ENCODE results near the gene RAD54L2.

The RAD54L2 gene

DNA sequence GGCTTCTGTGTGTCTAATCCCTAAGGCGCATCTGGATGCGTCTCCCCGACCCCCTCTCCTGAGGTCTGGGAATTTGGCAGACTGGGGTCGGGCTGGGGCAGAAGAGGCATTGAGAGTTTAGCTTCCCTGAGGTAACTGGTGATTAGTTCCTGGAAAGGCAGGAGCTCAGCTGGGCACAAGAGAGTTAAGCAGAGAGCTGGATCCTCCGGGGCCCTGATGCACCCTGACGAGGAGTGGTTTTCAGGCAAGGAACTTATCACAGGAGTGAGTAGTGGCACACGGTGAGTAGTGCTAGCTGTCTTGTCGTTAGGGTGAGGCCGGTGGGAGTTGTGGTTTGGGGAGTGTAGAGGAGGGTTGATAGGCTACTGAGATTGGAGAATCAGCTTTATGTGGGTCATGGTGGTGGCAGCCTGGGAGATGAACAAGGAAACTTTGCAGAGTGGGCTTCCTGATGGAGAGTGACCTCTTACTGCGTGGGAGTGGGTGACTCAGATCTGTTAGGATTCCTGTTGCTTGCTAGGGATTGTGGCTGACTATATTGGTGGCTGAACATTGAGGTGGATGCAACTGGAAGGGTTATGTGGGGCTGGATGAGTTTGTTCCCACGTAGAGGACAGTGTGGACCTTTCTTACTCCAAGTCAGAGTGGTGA is 897 bp downstream of the RAD54L2 start (continued):
- no peak for TF ChIP-seq ZBTB21 (tag by site-specific recombination; IDR thresholded peaks at IDR 0.05)
- no peak for TF ChIP-seq ZNF792 (tag by site-specific recombination; IDR thresholded peaks at IDR 0.05)
- no peak for TF ChIP-seq ZNF596 (tag by site-specific recombination; IDR thresholded peaks at IDR 0.05)
- TF ChIP-seq ZNF600 (tag by site-specific recombination; IDR thresholded peaks at IDR 0.05), result peak; percentile 73
- no peak for TF ChIP-seq GLIS2 (tag by site-specific recombination; IDR thresholded peaks at IDR 0.05)
- TF ChIP-seq ZNF426 (tag by site-specific recombination; IDR thresholded peaks at IDR 0.05), result no peak
- no peak for TF ChIP-seq GLI2 (tag by site-specific recombination; IDR thresholded peaks at IDR 0.05; ENCODE audit: borderline replicate concordance, low read depth)
- TF ChIP-seq ZNF184 (tag by site-specific recombination; IDR thresholded peaks at IDR 0.05), result no peak
- TF ChIP-seq ZNF629 (tag by site-specific recombination; IDR thresholded peaks at IDR 0.05), result no peak
- TF ChIP-seq ZNF433 (tag by site-specific recombination; IDR thresholded peaks at IDR 0.05; ENCODE audit: low read depth), result no peak
- TF ChIP-seq ZBTB48 (tag by site-specific recombination; IDR thresholded peaks at IDR 0.05), result peak; percentile 55; the same call in 1 of the 2 replicates
- TF ChIP-seq SP2 (tag by site-specific recombination; IDR thresholded peaks at IDR 0.05), result no peak
- no peak for TF ChIP-seq ZNF514 (tag by site-specific recombination; IDR thresholded peaks at IDR 0.05)
- TF ChIP-seq ZNF157 (tag by site-specific recombination; IDR thresholded peaks at IDR 0.05), result no peak
- no peak for TF ChIP-seq ZEB2 (tag by site-specific recombination; IDR thresholded peaks at IDR 0.05)
- no peak for TF ChIP-seq ZNF548 (tag by site-specific recombination; IDR thresholded peaks at IDR 0.05)
- TF ChIP-seq ZFP69B (tag by site-specific recombination; IDR thresholded peaks at IDR 0.05), result no peak
- no peak for TF ChIP-seq ZSCAN30 (tag by site-specific recombination; IDR thresholded peaks at IDR 0.05)
- TF ChIP-seq ZNF768 (tag by site-specific recombination; IDR thresholded peaks at IDR 0.05), result no peak
- TF ChIP-seq ZNF239 (tag by site-specific recombination; IDR thresholded peaks at IDR 0.05), result no peak
- TF ChIP-seq, protein P1, sequence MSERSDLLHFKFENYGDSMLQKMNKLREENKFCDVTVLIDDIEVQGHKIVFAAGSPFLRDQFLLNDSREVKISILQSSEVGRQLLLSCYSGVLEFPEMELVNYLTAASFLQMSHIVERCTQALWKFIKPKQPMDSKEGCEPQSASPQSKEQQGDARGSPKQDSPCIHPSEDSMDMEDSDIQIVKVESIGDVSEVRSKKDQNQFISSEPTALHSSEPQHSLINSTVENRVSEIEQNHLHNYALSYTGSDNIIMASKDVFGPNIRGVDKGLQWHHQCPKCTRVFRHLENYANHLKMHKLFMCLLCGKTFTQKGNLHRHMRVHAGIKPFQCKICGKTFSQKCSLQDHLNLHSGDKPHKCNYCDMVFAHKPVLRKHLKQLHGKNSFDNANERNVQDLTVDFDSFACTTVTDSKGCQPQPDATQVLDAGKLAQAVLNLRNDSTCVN (tag by site-specific recombination; optimal IDR thresholded peaks at IDR 0.05), result no peak
- no peak for TF ChIP-seq KLF8 (tag by site-specific recombination; IDR thresholded peaks at IDR 0.05)
- no peak for TF ChIP-seq ZNF324 (tag by site-specific recombination; IDR thresholded peaks at IDR 0.05)
- TF ChIP-seq, protein P2, sequence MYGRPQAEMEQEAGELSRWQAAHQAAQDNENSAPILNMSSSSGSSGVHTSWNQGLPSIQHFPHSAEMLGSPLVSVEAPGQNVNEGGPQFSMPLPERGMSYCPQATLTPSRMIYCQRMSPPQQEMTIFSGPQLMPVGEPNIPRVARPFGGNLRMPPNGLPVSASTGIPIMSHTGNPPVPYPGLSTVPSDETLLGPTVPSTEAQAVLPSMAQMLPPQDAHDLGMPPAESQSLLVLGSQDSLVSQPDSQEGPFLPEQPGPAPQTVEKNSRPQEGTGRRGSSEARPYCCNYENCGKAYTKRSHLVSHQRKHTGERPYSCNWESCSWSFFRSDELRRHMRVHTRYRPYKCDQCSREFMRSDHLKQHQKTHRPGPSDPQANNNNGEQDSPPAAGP (tag by site-specific recombination; IDR thresholded peaks at IDR 0.05), result peak; percentile 26; the same call in 1 of the 2 replicates
- TF ChIP-seq ZNF785 (tag by site-specific recombination; IDR thresholded peaks at IDR 0.05), result no peak
- no peak for TF ChIP-seq ZNF585B (tag by site-specific recombination; IDR thresholded peaks at IDR 0.05)
- TF ChIP-seq, protein P3, sequence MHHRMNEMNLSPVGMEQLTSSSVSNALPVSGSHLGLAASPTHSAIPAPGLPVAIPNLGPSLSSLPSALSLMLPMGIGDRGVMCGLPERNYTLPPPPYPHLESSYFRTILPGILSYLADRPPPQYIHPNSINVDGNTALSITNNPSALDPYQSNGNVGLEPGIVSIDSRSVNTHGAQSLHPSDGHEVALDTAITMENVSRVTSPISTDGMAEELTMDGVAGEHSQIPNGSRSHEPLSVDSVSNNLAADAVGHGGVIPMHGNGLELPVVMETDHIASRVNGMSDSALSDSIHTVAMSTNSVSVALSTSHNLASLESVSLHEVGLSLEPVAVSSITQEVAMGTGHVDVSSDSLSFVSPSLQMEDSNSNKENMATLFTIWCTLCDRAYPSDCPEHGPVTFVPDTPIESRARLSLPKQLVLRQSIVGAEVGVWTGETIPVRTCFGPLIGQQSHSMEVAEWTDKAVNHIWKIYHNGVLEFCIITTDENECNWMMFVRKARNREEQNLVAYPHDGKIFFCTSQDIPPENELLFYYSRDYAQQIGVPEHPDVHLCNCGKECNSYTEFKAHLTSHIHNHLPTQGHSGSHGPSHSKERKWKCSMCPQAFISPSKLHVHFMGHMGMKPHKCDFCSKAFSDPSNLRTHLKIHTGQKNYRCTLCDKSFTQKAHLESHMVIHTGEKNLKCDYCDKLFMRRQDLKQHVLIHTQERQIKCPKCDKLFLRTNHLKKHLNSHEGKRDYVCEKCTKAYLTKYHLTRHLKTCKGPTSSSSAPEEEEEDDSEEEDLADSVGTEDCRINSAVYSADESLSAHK (tag by site-specific recombination; IDR thresholded peaks at IDR 0.05), result no peak
- TF ChIP-seq WT1 (tag by site-specific recombination; IDR thresholded peaks at IDR 0.05), result peak; percentile 75
- TF ChIP-seq IKZF3 (tag by site-specific recombination; IDR thresholded peaks at IDR 0.05), result no peak
- TF ChIP-seq, protein P4, sequence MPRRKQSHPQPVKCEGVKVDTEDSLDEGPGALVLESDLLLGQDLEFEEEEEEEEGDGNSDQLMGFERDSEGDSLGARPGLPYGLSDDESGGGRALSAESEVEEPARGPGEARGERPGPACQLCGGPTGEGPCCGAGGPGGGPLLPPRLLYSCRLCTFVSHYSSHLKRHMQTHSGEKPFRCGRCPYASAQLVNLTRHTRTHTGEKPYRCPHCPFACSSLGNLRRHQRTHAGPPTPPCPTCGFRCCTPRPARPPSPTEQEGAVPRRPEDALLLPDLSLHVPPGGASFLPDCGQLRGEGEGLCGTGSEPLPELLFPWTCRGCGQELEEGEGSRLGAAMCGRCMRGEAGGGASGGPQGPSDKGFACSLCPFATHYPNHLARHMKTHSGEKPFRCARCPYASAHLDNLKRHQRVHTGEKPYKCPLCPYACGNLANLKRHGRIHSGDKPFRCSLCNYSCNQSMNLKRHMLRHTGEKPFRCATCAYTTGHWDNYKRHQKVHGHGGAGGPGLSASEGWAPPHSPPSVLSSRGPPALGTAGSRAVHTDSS (tag by site-specific recombination; IDR thresholded peaks at IDR 0.05), result no peak
- no peak for TF ChIP-seq ZNF112 (tag by site-specific recombination; IDR thresholded peaks at IDR 0.05)
- TF ChIP-seq ZNF473 (tag by site-specific recombination; IDR thresholded peaks at IDR 0.05), result no peak
- no peak for TF ChIP-seq ZNF121 (tag by site-specific recombination; IDR thresholded peaks at IDR 0.05)
- no peak for TF ChIP-seq GLI4 (tag by site-specific recombination; IDR thresholded peaks at IDR 0.05)
- TF ChIP-seq, protein P5, sequence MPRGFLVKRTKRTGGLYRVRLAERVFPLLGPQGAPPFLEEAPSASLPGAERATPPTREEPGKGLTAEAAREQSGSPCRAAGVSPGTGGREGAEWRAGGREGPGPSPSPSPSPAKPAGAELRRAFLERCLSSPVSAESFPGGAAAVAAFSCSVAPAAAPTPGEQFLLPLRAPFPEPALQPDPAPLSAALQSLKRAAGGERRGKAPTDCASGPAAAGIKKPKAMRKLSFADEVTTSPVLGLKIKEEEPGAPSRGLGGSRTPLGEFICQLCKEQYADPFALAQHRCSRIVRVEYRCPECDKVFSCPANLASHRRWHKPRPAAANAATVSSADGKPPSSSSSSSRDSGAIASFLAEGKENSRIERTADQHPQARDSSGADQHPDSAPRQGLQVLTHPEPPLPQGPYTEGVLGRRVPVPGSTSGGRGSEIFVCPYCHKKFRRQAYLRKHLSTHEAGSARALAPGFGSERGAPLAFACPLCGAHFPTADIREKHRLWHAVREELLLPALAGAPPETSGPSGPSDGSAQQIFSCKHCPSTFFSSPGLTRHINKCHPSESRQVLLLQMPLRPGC (tag by site-specific recombination; IDR thresholded peaks at IDR 0.05), result no peak

All from HEK293 (cell line).